Left lung (tissue), 10 donors: ENCODE data around the gene OAS2. TPM values are rescaled to one million over a fixed set of nuclear protein-coding genes. Genes with fewer than 3 reads are reported as not detected.

Experiments
- ATAC-seq: fragments of 200-7000 bp; cut with Tn5 transposase; one replicate; pipeline ENCODE4 v1.9.1; 2020; ENCODE audit warnings: moderate library complexity
- DNase-seq, 4 donors: peaks; one replicate each; pipeline ENCODE4 v3.0.0-alpha.2; 2013 to 2020
- H3K27ac ChIP-seq, 2 donors: fragments of 200-600 bp; sonication (generic) in 1 of 2; one replicate each; pipeline versions ENCODE4 v1.5.0 to v1.8.0; 2020 to 2021
- H3K27me3 ChIP-seq, 2 donors: fragments of 200-600 bp; sonication (generic) in 1 of 2; one replicate each; pipeline versions ENCODE4 v1.5.0 to v1.8.0; 2020 to 2021
- H3K36me3 ChIP-seq, 2 donors: fragments of 200-600 bp; sonication (generic) in 1 of 2; one replicate each; pipeline versions ENCODE4 v1.5.0 to v1.8.0; 2020 to 2021
- H3K4me1 ChIP-seq, 2 donors: fragments of 200-600 bp; one replicate each; pipeline ENCODE4 v1.8.0; 2021
- H3K4me3 ChIP-seq, 2 donors: fragments of 200-600 bp; sonication (generic) in 1 of 2; one replicate each; pipeline versions ENCODE4 v1.5.0 to v1.8.0; 2020 to 2021; ENCODE audit warnings: mild to moderate bottlenecking in 1 of 2
- H3K9me3 ChIP-seq, 2 donors: fragments of 200-600 bp; sonication (generic) in 1 of 2; one replicate each; pipeline versions ENCODE4 v1.5.0 to v1.8.0; 2020 to 2021
- CTCF ChIP-seq, 2 donors: fragments of 200-600 bp; sonication (generic) in 1 of 2; IDR thresholded peaks; one replicate each; pipeline versions ENCODE4 v1.5.0 to v1.8.0; 2021; ENCODE audit warnings: antibody characterized with exemption in 2 of 2
- intact Hi-C, 2 donors: fragments of 100-400 bp; cut with DNase I; formaldehyde crosslinking; loops; one replicate each; pipeline versions ENCODE4 v1.11.2 to v1.14.2; 2022
- polyA plus RNA-seq, 6 donors: library from polyadenylated mRNA; unstranded; fragments of 120-200 nt; gene quantifications; one replicate each; pipeline ENCODE4 v1.2.1, GENCODE V29; 2013; ENCODE audit not compliant: insufficient read length in 6 of 6
- total RNA-seq, 2 donors: library from RNA; stranded (reverse); fragmentation: NEBNext Ultra II Directional; extraction: Animal tissue kit (Norgen Biotek cat#: 25700); gene quantifications; one replicate each; pipeline ENCODE4 v1.2.1, GENCODE V29; 2021
- donor health status: DM: no; HTN: yes; CAD: no.
- donor health status: DM: no; HTN: no; CAD: no.

Gene OAS2
- total and polyA plus RNA-seq, 8 donors = 5.5 to 35.3 (median 10.3) TPM

GRCh38 chr12:112979041-112979680, 842 bp downstream of the OAS2 start:
- ATAC-seq (peak; percentile 39), DNase-seq (no peak)
- Histone ChIP-seq H3K4me3 (peak overlapping the region; percentile 45 to 65), H3K4me1 (peaks cover 0 to 45% of the 10 kb centered on the region in 2 donors), H3K27me3 (no peaks in the 10 kb centered on the region), H3K9me3 (no peaks in the 10 kb centered on the region), H3K36me3 (no peaks in the 10 kb centered on the region), H3K27ac (peak overlapping the region; percentile 88 to 90)
- no peak for TF ChIP-seq CTCF (IDR thresholded peaks at IDR 0.05)
- intact Hi-C loops = no loop called here

GRCh38 chr12:112980491-112981158, 2.3 kb downstream of the OAS2 start:
- TF ChIP-seq CTCF (IDR thresholded peaks at IDR 0.05) = no peak
- H3K4me1 ChIP-seq = peaks cover 0 to 45% of the 10 kb centered on the region in 2 donors
- H3K9me3 ChIP-seq = peaks cover 0 to 9% of the 10 kb centered on the region in 2 donors
- ATAC-seq = no peak
- intact Hi-C loops = no loop called here
- H3K27ac ChIP-seq = peak overlapping the region in 1 of 2 donors; percentile 90
- DNase-seq = no peak
- no peaks in the 10 kb centered on the region for H3K27me3 ChIP-seq
- H3K4me3 ChIP-seq = peak overlapping the region in 1 of 2 donors; percentile 65
- H3K36me3 ChIP-seq = no peaks in the 10 kb centered on the region

- ATAC-seq (no peak), DNase-seq (no peak)
- intact Hi-C loops = no loop called here
- peaks cover 0 to 9% of the 10 kb centered on the region in 2 donors for H3K9me3 ChIP-seq
- TF ChIP-seq CTCF (IDR thresholded peaks at IDR 0.05) = no peak
- no peaks in the 10 kb centered on the region for H3K27me3 ChIP-seq
- H3K27ac ChIP-seq = no peak overlapping the region
- peaks cover 0 to 8% of the 10 kb centered on the region in 2 donors for H3K4me1 ChIP-seq
- H3K4me3 ChIP-seq = no peak overlapping the region
- H3K36me3 ChIP-seq = peaks cover 0 to 39% of the 10 kb centered on the region in 2 donors
These were observed 7.4 kb downstream of the OAS2 start for GRCh38 chr12:112985642-112986290.

GRCh38 chr12:112986291-112986800, 8.0 kb downstream of the OAS2 start:
- DNase-seq (no peak), ATAC-seq (no peak)
- Histone ChIP-seq H3K4me1 (peaks cover 0 to 3% of the 10 kb centered on the region in 2 donors), H3K27ac (no peak overlapping the region), H3K4me3 (no peak overlapping the region), H3K9me3 (peaks cover 0 to 9% of the 10 kb centered on the region in 2 donors), H3K27me3 (no peaks in the 10 kb centered on the region), H3K36me3 (peaks cover 0 to 39% of the 10 kb centered on the region in 2 donors)
- intact Hi-C loops = no loop called here
- no peak for TF ChIP-seq CTCF (IDR thresholded peaks at IDR 0.05)

- Histone ChIP-seq H3K27me3 (no peaks in the 10 kb centered on the region), H3K27ac (no peak overlapping the region), H3K9me3 (peaks cover 0 to 9% of the 10 kb centered on the region in 2 donors), H3K4me3 (no peak overlapping the region), H3K4me1 (no peaks in the 10 kb centered on the region), H3K36me3 (peaks cover 0 to 39% of the 10 kb centered on the region in 2 donors)
- DNase-seq (no peak), ATAC-seq (no peak)
- intact Hi-C loops = no loop called here
- TF ChIP-seq CTCF (IDR thresholded peaks at IDR 0.05) = no peak
These were observed 9.2 kb downstream of the OAS2 start for GRCh38 chr12:112987561-112987960.
